GM19468 (cell line): ENCODE results near the gene VASP.
"Not testable (repeated sequence)": the region's sequence is repeated elsewhere in the genome, so short reads cannot be mapped to it uniquely, and the experiment has no call there.

ENCODE experiments used
- ATAC-seq: cut with Tn5 transposase; IDR thresholded peaks from one replicate; pipeline ENCODE4 v1.9.1; 2021; ENCODE audit warnings: mild to moderate bottlenecking, moderate library complexity, moderate number of reproducible peaks; ENCODE audit not compliant: unreplicated experiment; ENCODE audit errors: extremely low read depth

Gene VASP

GRCh38 chr19:45495178-45495577, 12.1 kb upstream of the VASP start:
- no peak for ATAC-seq

GRCh38 chr19:45496349-45496953, 10.8 kb upstream of the VASP start:
- no peak for ATAC-seq

GRCh38 chr19:45497791-45498190, 9.5 kb upstream of the VASP start:
- ATAC-seq = no peak

GRCh38 chr19:45498411-45499195, 8.7 kb upstream of the VASP start, which contains the start of gene PPM1N:
PPM1N (plus strand) TSS chr19:45498443; CDS start chr19:45498473, 30 bp downstream.
- no peak for ATAC-seq

GRCh38 chr19:45499196-45500180, 7.8 kb upstream of the VASP start:
- ATAC-seq = no peak

- no peak for ATAC-seq
Measured at GRCh38 chr19:45500918-45501729, 6.2 kb upstream of the VASP start.

- ATAC-seq = no peak
Measured at GRCh38 chr19:45501730-45502014, 5.6 kb upstream of the VASP start.

GRCh38 chr19:45502111-45502510, 5.2 kb upstream of the VASP start:
- no peak for ATAC-seq

GRCh38 chr19:45503909-45504308, 3.4 kb upstream of the VASP start:
- ATAC-seq = no peak

GRCh38 chr19:45505151-45505995, 1.9 kb upstream of the VASP start:
- no peak for ATAC-seq

- ATAC-seq = no peak
Measured at GRCh38 chr19:45505996-45506245, 1.4 kb upstream of the VASP start.

- no peak for ATAC-seq
Measured at GRCh38 chr19:45506246-45506988, 862 bp upstream of the VASP start.

- no peak for ATAC-seq
Measured at GRCh38 chr19:45507872-45508416, 665 bp downstream of the VASP start.

GRCh38 chr19:45508417-45508860, 1.2 kb downstream of the VASP start:
- no peak for ATAC-seq

GRCh38 chr19:45508861-45509691, 1.8 kb downstream of the VASP start:
- ATAC-seq = no peak

- ATAC-seq = no peak
Measured at GRCh38 chr19:45509692-45510015, 2.4 kb downstream of the VASP start.

- ATAC-seq = not testable (repeated sequence)
Measured at GRCh38 chr19:45510352-45510751, 3.1 kb downstream of the VASP start.

- no peak for ATAC-seq
Measured at GRCh38 chr19:45511074-45511473, 3.8 kb downstream of the VASP start.
